Activated naive CD4-positive, alpha-beta T cell (primary cell): ENCODE measurements around the gene OR2T10.
"Not testable (repeated sequence)": the region's sequence is repeated elsewhere in the genome, so short reads cannot be mapped to it uniquely, and the experiment has no call there.

Experiments used
- DNase-seq, 4 experiments: peaks; one replicate each; lab custom pipeline; 2025; lab: John Stamatoyannopoulos, UW

Gene OR2T10, protein sequence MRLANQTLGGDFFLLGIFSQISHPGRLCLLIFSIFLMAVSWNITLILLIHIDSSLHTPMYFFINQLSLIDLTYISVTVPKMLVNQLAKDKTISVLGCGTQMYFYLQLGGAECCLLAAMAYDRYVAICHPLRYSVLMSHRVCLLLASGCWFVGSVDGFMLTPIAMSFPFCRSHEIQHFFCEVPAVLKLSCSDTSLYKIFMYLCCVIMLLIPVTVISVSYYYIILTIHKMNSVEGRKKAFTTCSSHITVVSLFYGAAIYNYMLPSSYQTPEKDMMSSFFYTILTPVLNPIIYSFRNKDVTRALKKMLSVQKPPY

DNA sequence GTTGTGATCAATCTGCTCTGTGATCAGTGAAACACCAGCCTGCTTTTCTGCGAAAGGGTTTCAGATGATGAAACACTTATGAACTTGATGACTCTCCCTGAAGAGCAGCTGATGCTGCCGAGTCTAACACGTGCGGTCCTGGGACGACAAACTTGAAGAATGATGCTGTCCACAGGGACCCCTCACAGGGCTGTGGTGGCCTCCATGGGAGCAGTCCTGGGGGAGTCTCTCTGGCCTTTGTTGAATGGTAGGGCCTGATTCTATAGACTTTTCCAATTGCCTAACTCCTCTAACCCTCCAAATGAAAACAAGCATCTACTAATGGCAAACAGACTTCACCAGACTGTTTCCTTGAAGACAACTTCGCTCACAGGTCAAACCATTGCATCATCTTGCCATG, at the start of gene OR2T10:
OR2T10 (minus strand) TSS at position 112 of the 400 bp plus-strand sequence. CDS start 3,932 bp downstream, outside the sequence.
- DNase-seq = no peak

DNA sequence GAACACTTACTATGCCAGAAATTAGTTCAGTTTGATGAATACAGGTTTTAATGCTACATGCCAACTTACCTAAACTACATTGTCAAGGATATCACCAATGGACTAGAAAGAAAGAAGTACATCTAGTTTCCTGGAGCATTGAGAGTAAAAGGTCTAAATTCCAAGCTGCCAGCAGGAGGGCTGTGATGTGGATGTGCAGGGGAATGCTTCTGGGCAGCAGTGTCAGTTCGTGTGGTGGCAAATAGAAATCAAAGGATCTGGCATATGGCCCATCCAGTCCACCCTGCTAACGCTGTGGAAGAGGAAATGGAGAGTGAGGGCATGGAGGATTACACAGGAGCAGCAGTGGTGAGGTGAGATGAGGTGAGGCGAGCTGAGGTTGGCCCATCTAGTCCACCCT, 47.7 kb upstream of the OR2T10 start, which contains the start of gene OR2T35:
OR2T35 (minus strand) TSS at position 101 of the 400 bp plus-strand sequence. CDS start 6,020 bp downstream, outside the sequence.
- DNase-seq = not testable (repeated sequence)

- DNase-seq = not testable (repeated sequence)
These were observed 45.6 kb upstream of the OR2T10 start for GRCh38 chr1:248642971-248643651.

DNA sequence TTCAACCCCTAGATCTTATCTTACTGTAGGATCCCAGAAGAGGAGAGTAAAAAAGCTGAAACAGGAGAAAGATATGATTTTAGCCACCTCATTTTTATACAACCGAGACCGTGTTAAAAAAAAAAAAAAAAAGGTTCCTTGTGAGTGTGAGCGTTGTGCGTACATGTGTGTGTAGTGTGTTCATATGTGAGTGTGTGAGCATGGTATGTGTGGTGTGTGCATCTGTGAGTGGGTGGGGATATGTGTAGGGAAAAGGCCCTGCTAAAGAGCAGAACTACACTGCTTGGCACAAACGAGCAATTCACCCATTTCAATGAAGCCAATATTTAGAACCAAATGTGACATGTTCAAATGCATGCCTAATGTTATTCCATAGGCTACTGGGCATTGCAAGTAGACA, 44.1 kb upstream of the OR2T10 start:
- DNase-seq = not testable (repeated sequence)

DNA sequence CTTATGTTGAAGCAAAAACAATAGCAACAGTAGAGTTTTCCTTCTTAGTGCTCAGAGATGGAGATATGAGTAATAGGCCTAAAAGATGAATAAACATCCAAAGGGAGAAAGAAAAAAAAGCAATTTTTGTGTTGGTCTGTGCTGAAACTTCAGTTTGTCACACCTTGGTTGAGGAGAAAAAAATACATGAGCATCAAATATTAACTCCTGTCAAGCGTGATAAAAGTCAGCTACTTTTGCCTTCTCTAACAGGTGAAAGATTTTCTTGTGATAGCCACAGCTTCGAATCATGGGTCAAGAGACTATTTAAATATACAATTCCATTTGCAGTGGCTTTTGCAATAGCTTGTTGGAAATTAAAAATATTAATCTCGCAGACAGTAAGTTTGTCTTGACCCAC, 43.4 kb upstream of the OR2T10 start:
- DNase-seq = not testable (repeated sequence)

- not testable (repeated sequence) for DNase-seq
These were observed 42.2 kb upstream of the OR2T10 start for GRCh38 chr1:248639652-248640051.

GRCh38 chr1:248636612-248637011, 39.1 kb upstream of the OR2T10 start:
- not testable (repeated sequence) for DNase-seq

GRCh38 chr1:248634991-248635390, 37.5 kb upstream of the OR2T10 start, which contains the start of gene OR2T11:
OR2T11 (minus strand) TSS chr1:248635091; CDS start chr1:248627128, 7,963 bp downstream.
- DNase-seq = not testable (repeated sequence)

- DNase-seq = no peak
These were observed 34.0 kb upstream of the OR2T10 start for GRCh38 chr1:248631354-248632008.

DNA sequence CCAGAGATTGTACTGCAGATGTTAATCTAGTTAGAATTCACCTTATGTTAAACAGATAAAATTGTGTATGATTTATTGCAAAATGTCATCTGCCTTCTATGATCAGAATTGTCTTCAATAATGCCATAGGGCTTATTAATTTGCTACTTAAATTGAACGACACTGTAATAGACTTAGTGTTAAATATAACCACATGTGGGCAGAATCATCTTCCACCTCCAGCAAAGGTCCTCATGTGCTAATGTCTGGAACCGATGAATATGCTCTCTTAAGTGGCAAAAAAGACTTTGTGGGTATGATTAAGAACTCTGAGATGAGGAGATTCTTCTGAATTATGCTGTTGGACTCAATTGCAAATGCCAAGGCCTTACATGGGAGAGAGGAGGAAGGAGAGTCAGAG, 33.1 kb upstream of the OR2T10 start:
- DNase-seq = no peak

DNA sequence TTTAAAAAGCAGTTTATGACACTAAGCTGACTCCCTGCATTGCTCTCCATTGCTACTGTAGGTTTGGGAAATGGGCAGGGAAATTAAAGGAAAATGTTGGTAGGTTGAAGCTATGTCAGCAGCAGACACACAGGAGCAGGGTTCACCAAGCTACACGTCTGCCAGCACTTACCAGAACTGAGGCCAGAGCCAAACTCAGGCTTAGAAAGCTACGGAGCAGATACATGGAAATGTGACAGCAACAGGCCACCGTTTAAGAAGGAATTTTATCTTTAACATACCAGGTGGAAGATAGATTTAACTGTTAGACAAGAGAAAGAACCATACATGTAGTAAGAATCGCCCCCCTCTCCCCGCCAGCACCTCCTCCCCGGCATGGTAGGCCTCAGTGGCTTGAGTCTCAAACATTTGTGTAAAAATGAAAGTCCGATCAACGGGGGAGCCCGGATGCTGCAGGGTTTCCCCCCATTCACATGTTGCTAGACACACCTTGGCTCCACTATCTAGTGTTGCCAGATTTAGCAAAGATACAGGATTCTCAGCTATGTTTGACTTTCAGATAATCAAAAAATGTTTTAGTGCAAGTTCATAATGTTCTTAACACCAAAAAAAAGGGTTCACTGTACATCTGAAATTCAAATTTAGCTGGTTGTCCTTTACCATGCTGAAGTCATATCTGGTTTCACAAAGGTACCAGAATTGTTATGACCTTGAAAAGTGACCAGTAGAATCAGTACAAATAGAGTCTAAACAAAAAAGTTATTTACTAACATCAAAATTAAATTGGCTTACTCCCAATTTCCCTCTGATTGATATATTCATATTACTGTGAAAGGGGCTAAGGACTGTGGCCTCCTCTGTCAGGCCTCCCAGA, 30.7 kb upstream of the OR2T10 start:
- no peak for DNase-seq

GRCh38 chr1:248625971-248626370, 28.5 kb upstream of the OR2T10 start:
- DNase-seq = no peak

- no peak for DNase-seq
These were observed 27.7 kb upstream of the OR2T10 start for GRCh38 chr1:248625166-248625565.

DNA sequence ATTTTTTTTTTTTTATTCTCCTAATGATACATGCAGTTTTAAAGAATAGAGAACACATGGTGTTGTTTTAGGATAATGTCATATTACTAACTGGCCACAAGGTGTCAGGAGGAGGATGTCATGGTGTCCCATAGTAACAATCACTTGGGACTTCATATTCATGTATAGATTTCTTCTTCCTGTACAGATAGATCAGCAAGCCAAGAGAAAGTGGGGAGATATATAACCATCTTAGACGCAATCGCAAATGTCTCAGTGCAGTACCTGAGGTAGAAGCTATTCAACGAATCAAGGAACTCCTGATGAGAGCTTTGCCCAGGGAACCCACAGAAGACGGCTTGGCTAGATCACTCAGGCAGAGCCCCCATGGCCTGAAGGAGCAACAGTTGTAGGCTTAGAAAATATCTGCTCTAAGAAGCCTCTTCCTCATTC, 25.1 kb upstream of the OR2T10 start:
- no peak for DNase-seq

GRCh38 chr1:248621770-248622169, 24.3 kb upstream of the OR2T10 start:
- DNase-seq = no peak

DNA sequence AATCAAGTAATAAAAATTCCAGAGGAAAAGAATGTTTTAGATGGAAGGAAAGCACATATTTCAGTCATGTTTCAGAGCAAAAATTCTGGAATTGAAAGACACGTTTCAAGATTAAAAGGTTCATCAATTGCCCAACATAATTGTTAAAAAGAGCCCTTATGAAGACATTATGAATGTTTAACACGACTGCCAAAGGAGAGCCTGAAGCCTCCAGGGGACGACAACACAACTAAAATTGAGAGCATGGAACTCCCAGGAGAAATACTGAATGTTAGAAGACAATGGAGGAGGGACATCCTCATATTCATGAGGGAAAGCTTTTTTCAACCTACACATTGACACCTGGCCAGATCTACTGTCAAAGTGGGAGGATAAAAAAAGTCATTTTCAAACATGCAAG, 21.4 kb upstream of the OR2T10 start:
- peak in 3 of 4 experiments; percentile 5 to 39 (median 11) for DNase-seq

DNA sequence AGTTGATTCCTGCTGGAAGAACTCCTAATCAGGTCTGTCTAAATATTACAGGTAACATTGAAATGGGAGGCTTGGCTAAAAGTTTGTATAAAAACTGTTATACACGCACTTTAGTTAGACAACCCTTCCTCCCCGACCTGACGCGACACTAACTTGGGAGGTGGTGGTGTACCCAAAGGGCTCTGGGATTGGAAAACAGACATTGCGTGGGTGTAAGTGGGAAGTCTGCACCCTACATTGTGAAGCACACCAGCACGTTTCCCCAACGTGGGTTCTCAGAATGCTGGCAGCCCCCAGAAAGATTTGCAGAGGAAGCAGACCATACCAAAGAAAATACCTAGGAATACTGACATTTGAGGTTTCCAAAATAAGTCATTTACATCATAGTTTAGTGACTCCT, 20.6 kb upstream of the OR2T10 start:
- DNase-seq = no peak

GRCh38 chr1:248613742-248614141, 16.2 kb upstream of the OR2T10 start:
- DNase-seq = no peak

DNA sequence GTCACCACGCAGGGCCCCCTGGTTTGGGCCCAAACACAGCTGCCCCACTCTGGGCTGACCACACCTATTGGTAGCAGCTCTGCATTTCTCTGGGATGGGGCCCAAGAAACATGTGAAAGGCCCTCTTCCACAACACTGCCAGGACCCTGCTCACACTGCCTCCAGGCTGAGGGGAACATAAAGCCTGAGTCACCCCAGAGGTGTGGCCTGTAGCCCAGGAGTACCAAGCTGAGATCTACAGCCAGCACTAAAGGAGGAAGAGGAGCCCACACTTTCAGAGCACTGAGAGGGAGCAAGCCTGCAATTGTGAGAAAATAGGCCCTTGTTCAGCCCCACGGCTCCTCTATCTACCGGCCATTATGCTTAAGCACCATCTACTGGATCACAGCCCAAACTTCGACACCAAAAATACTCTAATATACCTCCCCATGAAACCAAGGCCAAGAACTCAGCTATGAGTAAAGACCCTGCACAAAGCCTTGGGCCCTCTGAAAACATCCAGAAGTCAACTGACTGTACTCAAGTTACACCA, 14.4 kb upstream of the OR2T10 start:
- no peak for DNase-seq

DNA sequence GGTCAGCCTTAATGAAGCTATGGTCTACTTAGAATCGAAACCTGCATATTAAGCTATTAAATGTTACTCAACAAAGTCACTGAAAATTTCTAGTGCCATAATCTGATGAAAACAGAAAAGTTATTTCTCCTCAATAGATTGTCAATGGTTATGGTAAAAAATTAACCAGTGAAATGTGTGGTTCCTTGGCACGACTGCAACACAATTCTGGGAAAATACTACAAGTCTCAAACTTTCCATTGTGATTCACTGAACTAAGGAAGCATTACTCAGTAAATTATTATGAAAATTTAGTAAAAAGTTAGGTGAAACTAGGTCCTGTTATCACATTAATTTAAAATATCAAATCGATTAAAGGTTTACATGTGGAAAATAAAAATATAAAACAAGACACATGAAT, 12.8 kb upstream of the OR2T10 start:
- DNase-seq = no peak

- no peak for DNase-seq
These were observed 1.9 kb upstream of the OR2T10 start for GRCh38 chr1:248599396-248599795.
